GM12874 (cell line): Measurements from ENCODE around the gene C9orf50.

Experiments used
- TF ChIP-seq, protein P1 (sequence below): IDR thresholded peaks from 2 replicates; pipeline ENCODE4 v1.5.1; 2011; ENCODE audit warnings: low read depth, mild to moderate bottlenecking, control low read depth, low read length, moderate library complexity; ENCODE audit not compliant: insufficient read depth

Gene C9orf50

GRCh38 chr9:129595903-129596540 is 24.9 kb downstream of the C9orf50 start:
- TF ChIP-seq, protein P1, sequence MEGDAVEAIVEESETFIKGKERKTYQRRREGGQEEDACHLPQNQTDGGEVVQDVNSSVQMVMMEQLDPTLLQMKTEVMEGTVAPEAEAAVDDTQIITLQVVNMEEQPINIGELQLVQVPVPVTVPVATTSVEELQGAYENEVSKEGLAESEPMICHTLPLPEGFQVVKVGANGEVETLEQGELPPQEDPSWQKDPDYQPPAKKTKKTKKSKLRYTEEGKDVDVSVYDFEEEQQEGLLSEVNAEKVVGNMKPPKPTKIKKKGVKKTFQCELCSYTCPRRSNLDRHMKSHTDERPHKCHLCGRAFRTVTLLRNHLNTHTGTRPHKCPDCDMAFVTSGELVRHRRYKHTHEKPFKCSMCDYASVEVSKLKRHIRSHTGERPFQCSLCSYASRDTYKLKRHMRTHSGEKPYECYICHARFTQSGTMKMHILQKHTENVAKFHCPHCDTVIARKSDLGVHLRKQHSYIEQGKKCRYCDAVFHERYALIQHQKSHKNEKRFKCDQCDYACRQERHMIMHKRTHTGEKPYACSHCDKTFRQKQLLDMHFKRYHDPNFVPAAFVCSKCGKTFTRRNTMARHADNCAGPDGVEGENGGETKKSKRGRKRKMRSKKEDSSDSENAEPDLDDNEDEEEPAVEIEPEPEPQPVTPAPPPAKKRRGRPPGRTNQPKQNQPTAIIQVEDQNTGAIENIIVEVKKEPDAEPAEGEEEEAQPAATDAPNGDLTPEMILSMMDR = no peak

DNA sequence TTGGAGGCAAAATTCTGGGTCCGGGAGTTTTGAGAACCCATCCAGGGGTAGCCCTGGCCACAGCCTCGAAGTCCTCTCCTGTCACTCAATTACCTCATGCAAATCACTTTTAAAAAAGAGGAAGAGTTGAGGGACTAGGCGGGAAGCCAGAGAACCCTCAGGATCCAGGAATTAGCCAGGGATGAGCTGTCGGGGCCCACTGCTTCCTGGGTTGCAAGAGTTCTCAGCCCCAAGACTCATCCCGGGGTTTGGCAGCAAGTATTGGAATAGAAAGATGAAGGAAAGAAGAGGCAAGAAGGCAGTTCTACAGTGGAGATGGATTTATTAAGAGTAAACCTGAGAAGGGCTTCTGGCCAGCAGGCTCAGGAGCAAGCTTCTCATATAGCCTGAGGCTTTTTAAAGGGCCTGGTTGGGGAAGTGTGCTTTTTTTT is 25.6 kb downstream of the C9orf50 start:
- TF ChIP-seq, protein P1 = no peak

GRCh38 chr9:129594632-129595031 is 26.3 kb downstream of the C9orf50 start:
- TF ChIP-seq, protein P1 = no peak

GRCh38 chr9:129591916-129592315 is 29.0 kb downstream of the C9orf50 start:
- TF ChIP-seq, protein P1 = no peak

DNA sequence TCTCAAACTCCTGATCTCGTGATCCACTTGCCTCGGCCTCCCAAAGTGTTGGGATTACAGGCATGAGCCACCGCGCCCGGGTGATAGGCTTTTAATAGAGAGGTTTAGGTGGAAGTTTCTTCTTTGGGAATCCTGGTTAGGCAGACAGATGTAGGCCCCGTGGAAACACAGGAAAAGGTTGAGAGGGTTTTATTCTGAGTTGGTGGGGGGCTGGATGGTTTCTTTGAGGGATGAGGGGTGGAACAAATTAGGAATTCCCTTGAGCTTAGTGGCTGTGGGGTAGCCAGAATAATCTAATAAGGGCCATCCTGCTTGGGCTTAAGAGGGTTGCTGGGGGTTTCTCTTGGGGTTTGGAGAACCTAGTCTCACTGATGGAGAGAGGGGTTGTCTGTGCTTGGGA is 30.4 kb downstream of the C9orf50 start:
- TF ChIP-seq, protein P1 = no peak

DNA sequence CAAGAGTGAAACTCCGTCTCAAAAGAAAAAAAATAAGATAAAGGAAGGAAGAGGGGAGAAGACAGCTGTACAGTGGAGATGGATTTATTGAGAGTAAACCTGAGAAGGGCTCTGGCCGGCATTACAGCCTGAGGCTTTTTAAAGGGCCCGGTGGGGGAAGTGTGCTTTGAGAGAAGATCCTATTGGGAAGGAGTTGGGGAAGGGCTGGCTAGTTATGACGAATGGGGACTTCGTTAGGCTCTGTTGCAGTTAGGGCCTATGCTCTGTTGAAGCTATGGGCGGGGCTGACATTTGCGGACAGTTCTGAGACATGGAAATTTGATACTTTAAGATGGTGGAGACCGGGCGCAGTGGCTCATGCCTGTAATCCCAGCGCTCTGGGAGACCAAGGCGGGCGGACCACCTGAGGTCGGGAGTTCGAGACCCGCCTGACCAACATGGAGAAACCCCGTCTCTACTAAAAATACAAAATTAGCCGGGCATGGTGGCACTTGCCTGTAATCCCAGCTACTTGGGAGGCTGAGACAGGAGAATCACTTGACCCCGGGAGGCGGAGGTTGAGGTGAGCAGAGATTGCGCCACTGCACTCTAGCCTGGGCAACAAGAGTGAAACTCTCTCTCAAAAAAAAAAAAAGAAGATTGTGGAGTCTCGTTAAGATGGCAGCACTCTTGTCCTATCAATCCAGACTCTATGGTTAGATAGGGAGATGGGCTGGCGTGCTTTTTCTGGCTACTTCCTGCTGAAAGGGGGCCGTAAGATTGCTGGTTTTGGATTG is 33.2 kb downstream of the C9orf50 start:
- TF ChIP-seq, protein P1 = no peak

DNA sequence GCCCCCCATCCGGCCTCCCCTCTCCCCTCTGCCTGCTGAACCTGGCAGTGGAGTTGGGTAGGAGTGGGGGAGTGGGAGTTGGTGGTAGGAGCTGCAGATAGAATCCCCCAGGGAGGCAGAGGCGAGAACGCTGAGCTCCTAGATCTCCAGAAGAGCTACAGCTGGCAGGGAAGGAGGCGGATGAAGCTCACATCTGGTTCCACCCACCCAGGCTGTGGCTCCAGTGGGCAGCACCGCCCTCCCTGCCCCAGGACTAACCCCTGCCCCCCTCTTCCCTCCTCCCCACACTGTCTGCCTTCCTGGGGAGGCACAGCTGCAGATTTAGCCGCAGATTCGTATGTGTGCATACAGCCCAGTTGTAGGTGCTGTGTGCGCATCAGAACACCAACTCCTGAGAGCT is 34.2 kb downstream of the C9orf50 start:
- TF ChIP-seq, protein P1 = no peak
